ENCODE results near the gene DNER.
A peak's percentile ranks its signal among the peaks of the same experiment; 100 is the strongest.
"Not testable (repeated sequence)": the region's sequence is repeated elsewhere in the genome, so short reads cannot be mapped to it uniquely, and the experiment has no call there.

DNER gene

GRCh38 chr2:229714080-229714735, at the start of gene DNER:
TSS of gene DNER (minus strand) at chr2:229714555. CDS start at chr2:229714423, 132 bp downstream.
- DNase-seq (ENCODE audit: low spot score) = peak; percentile 23

GRCh38 chr2:229761663-229762062, 47.3 kb upstream of the DNER start:
- DNase-seq (ENCODE audit: low spot score) = no peak

- not testable (repeated sequence) for DNase-seq (ENCODE audit: low spot score)
These were observed 43.1 kb upstream of the DNER start for GRCh38 chr2:229757462-229757861.

GRCh38 chr2:229752970-229753729, 38.8 kb upstream of the DNER start:
- no peak for DNase-seq (ENCODE audit: low spot score)

- no peak for DNase-seq (ENCODE audit: low spot score)
These were observed 35.4 kb upstream of the DNER start for GRCh38 chr2:229749779-229750178.

- DNase-seq (ENCODE audit: low spot score) = no peak
These were observed 34.6 kb upstream of the DNER start for GRCh38 chr2:229748950-229749349.

- not testable (repeated sequence) for DNase-seq (ENCODE audit: low spot score)
These were observed 28.3 kb upstream of the DNER start for GRCh38 chr2:229742691-229743090.

- no peak for DNase-seq (ENCODE audit: low spot score)
These were observed 25.9 kb upstream of the DNER start for GRCh38 chr2:229740279-229740678.

GRCh38 chr2:229738024-229738625, 23.8 kb upstream of the DNER start:
- DNase-seq (ENCODE audit: low spot score) = no peak

GRCh38 chr2:229734410-229734809, 20.1 kb upstream of the DNER start:
- no peak for DNase-seq (ENCODE audit: low spot score)

- DNase-seq (ENCODE audit: low spot score) = no peak
These were observed 19.4 kb upstream of the DNER start for GRCh38 chr2:229733611-229734245.

GRCh38 chr2:229732897-229733296, 18.5 kb upstream of the DNER start:
- DNase-seq (ENCODE audit: low spot score) = no peak

GRCh38 chr2:229731916-229732315, 17.6 kb upstream of the DNER start:
- DNase-seq (ENCODE audit: low spot score) = no peak

GRCh38 chr2:229731363-229731762, 17.0 kb upstream of the DNER start:
- no peak for DNase-seq (ENCODE audit: low spot score)

GRCh38 chr2:229728370-229728769, 14.0 kb upstream of the DNER start:
- DNase-seq (ENCODE audit: low spot score) = no peak

GRCh38 chr2:229726643-229727042, 12.3 kb upstream of the DNER start:
- no peak for DNase-seq (ENCODE audit: low spot score)

- DNase-seq (ENCODE audit: low spot score) = no peak
These were observed 11.6 kb upstream of the DNER start for GRCh38 chr2:229725716-229726574.

- not testable (repeated sequence) for DNase-seq (ENCODE audit: low spot score)
These were observed 8.8 kb upstream of the DNER start for GRCh38 chr2:229723192-229723591.

- DNase-seq (ENCODE audit: low spot score) = no peak
These were observed 5.7 kb upstream of the DNER start for GRCh38 chr2:229719926-229720647.

- no peak for DNase-seq (ENCODE audit: low spot score)
These were observed 3.7 kb upstream of the DNER start for GRCh38 chr2:229718057-229718456.

GRCh38 chr2:229715895-229716507, 1.6 kb upstream of the DNER start:
- DNase-seq (ENCODE audit: low spot score) = no peak
